Upper lobe of left lung (tissue), 4 donors: ENCODE data around the gene TTF1.

Source experiments
- POLR2A ChIP-seq, 4 donors: fragments of 450-650 bp; IDR thresholded peaks; one replicate each; pipeline ENCODE4 v1.5.1; 2016 to 2017; ENCODE audit warnings: antibody characterized with exemption in 4 of 4, mild to moderate bottlenecking in 2 of 4
- POLR2AphosphoS5 ChIP-seq, 2 donors: sonication (generic); formaldehyde crosslinking; IDR thresholded peaks; one replicate each; pipeline ENCODE4 v1.5.1; 2017; ENCODE audit warnings: antibody characterized with exemption in 2 of 2
- TF ChIP-seq, protein P1 (sequence below), 6 experiments: fragments of 450-650 bp in 4 of 6; fragments of 200-600 bp in 2 of 6; sonication (generic) in 2 of 6; IDR thresholded peaks; one replicate each; pipeline ENCODE4 v1.5.1; 2016 to 2019; ENCODE audit warnings: antibody characterized with exemption in 6 of 6

DNA sequence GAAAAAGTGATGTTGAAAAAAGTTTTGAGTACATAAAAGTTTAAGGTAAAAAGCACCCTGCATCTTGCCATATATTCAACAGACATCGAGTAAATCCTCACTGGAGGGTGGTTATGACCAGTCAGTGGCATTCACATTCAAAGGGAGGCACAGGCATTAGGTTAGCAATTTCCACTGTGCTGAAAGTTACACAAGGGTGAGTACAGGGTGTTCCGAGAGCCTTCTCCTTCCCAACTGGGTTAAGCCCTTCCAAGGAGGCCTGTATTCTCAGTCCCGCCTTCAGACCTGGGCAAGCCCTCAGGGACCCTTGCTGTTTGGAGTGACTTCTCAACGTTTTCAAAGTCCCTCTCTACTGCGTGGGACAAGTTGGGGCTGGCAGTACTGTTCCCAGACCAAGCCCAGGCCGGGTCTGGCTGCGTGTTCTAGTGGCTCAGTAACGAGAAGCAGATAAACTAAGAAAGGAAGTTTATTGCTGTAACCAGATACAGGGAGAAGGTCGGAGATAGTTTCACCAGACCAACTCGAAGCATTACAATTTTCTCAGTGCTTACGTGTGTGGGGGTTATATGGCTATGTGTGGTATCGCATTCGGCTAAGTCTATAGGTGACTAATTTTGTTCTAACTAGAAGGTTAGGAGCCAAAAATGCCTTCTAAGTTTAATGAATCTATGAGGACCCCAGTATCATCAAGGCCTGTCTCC, 38.9 kb downstream of the TTF1 start:
- TF ChIP-seq, protein P1, sequence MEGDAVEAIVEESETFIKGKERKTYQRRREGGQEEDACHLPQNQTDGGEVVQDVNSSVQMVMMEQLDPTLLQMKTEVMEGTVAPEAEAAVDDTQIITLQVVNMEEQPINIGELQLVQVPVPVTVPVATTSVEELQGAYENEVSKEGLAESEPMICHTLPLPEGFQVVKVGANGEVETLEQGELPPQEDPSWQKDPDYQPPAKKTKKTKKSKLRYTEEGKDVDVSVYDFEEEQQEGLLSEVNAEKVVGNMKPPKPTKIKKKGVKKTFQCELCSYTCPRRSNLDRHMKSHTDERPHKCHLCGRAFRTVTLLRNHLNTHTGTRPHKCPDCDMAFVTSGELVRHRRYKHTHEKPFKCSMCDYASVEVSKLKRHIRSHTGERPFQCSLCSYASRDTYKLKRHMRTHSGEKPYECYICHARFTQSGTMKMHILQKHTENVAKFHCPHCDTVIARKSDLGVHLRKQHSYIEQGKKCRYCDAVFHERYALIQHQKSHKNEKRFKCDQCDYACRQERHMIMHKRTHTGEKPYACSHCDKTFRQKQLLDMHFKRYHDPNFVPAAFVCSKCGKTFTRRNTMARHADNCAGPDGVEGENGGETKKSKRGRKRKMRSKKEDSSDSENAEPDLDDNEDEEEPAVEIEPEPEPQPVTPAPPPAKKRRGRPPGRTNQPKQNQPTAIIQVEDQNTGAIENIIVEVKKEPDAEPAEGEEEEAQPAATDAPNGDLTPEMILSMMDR (IDR thresholded peaks at IDR 0.05) = no peak
- TF ChIP-seq POLR2A (IDR thresholded peaks at IDR 0.05) (no peak), POLR2AphosphoS5 (IDR thresholded peaks at IDR 0.05) (no peak)
